Stomach smooth muscle (tissue), 2 donors: ENCODE data around the gene KIRREL3.

Source experiments
- H3K27ac ChIP-seq: one replicate; pipeline ENCODE4 v1.7.0; 2013; ENCODE audit warnings: mild to moderate bottlenecking, low read length, inconsistent platforms
- H3K27me3 ChIP-seq, 2 donors: one replicate each; pipeline ENCODE4 v1.7.0; 2013; ENCODE audit warnings: low read length in 2 of 2; ENCODE audit not compliant: insufficient read depth in 2 of 2, control insufficient read depth in 1 of 2
- H3K36me3 ChIP-seq, 2 donors: one replicate each; pipeline ENCODE4 v1.7.0; 2013; ENCODE audit warnings: low read length in 2 of 2; ENCODE audit not compliant: control insufficient read depth in 2 of 2, insufficient read depth in 2 of 2
- H3K4me1 ChIP-seq: one replicate; pipeline ENCODE4 v1.7.0; 2013; ENCODE audit warnings: low read length; ENCODE audit not compliant: control insufficient read depth, insufficient read depth
- H3K4me3 ChIP-seq, 2 donors: one replicate each; pipeline ENCODE4 v1.7.0; 2013; ENCODE audit warnings: low read length in 2 of 2
- H3K9ac ChIP-seq, 2 donors: one replicate each; pipeline ENCODE4 v1.7.0; 2013; ENCODE audit warnings: low read length in 2 of 2, mild to moderate bottlenecking in 1 of 2
- H3K9me3 ChIP-seq, 2 donors: one replicate each; pipeline ENCODE4 v1.7.0; 2013; ENCODE audit warnings: low read length in 2 of 2; ENCODE audit not compliant: control insufficient read depth in 2 of 2
- donor health status: healthy.
- donor health status: Pancreatic carcinoma.

Gene KIRREL3

DNA sequence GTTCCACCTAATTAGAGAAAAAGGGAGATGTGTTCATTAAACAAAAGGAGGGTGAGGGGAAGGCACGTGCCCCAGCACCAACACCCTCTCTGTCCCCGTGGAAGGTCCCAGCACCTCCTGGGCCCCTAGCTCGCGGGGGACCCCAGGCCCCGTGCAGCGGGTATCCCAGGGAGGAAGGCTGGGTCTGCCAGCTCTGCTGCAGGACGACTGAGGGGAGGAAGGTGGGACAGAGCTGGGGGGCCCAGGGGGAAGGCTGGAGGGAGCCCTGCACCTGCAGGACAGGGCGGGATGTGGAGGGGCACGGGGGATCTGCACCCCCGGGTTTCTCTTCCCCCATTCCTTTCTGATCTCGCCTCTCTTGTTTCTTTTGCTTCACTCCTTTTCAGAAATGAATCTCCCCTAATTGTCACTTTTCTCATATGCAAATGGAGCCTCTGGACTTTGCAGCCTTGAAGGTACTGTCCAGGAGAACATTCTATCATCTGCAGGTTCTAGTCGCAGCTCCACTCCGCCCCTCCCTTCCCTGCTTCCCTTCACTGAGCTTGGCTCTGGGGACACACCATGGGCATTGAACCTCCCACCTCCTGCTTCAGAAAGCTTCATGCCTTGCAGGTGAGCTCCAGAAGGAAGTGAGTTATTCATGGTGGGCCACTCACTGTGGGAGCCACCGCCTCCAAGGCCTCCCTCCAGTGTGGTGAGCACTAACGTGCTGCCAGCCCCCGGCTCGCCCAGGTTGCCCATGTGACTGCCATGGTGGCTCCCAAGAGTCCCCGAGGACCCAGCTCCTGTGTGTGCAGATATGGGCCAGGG lies 534.1 kb downstream of the KIRREL3 start:
- no peaks in the 10 kb centered on the region for H3K9me3 ChIP-seq
- no peak overlapping the region for H3K27ac ChIP-seq
- no peak overlapping the region for H3K4me3 ChIP-seq
- peaks cover 6% of the 10 kb centered on the region for H3K4me1 ChIP-seq
- H3K27me3 ChIP-seq, result peaks cover 0 to 3% of the 10 kb centered on the region in 2 donors
- no peaks in the 10 kb centered on the region for H3K36me3 ChIP-seq
- no peak overlapping the region for H3K9ac ChIP-seq

DNA sequence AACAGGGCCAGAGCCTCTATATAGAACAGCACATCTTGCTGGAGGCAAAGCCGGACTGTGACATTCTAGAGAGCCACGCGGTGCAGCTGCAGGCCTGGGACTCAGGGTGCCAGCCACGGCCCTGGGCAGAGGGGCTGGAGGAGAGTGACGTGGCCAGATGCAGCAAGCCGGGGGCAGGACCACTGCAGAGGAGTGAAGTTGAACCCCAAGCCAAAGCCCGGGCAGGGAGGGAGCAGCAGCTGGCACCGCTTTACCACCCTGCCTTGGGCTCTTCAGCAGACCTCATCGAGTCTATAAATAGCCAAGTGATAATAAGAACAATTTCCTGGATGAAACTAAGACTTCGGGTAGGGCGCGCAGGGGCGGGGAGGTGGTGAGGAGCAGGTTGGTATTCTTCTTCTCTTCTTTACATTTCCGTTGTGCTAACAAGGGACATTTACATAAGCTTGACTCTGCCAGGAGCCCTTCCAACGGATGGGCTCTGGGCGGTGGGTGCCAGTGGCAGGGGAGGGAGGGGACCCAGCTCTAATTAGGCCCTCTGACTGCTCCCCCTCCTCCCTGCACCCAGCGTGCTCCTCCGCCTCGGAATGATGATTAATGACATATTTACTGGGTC lies 534.9 kb downstream of the KIRREL3 start:
- H3K4me3 ChIP-seq, result no peak overlapping the region
- H3K36me3 ChIP-seq, result no peaks in the 10 kb centered on the region
- H3K9ac ChIP-seq, result no peak overlapping the region
- no peak overlapping the region for H3K27ac ChIP-seq
- peaks cover 0 to 7% of the 10 kb centered on the region in 2 donors for H3K27me3 ChIP-seq
- peaks cover 6% of the 10 kb centered on the region for H3K4me1 ChIP-seq
- no peaks in the 10 kb centered on the region for H3K9me3 ChIP-seq

DNA sequence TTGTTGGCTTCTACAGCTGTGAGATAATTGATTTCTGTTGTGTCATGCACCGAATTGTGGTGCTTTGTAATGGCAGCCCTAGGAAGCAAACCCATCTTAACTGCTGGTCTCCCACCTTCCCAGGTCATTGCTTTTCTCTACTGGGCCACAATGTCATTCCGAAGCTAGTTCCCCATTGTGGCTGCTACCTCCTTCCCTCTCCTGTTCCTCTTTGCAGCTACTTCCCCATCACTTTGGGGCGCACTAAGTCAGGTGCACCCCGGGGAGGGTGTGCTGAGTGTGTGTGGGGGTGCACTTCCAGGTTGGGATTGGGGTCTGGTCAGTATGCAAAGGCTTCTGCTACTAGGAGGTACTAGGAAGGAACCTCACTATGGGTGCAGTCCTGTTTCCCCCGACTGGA lies 535.8 kb downstream of the KIRREL3 start:
- Histone ChIP-seq H3K4me1 (peaks cover 6% of the 10 kb centered on the region), H3K9me3 (no peaks in the 10 kb centered on the region), H3K27ac (no peak overlapping the region), H3K27me3 (peaks cover 0 to 11% of the 10 kb centered on the region in 2 donors), H3K36me3 (no peaks in the 10 kb centered on the region), H3K4me3 (no peak overlapping the region), H3K9ac (no peak overlapping the region)

DNA sequence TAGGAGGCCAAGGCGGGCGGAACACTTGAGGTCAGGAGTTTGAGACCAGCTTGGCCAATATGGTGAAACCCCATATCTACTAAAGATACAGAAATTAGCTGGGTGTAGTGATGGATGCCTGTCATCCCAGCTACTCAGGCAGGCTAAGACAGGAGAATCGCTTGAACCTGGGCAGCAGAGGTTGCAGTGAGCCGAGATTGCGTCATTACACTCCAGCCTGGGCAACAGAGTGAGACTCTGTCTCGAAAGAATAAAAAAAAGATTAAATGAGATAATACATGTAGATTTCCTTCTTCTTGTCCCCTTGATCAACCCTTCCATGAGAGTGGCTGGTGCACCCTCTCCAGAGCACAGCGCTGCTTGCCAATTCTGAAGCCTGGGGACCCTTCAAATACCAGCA lies 538.1 kb downstream of the KIRREL3 start:
- Histone ChIP-seq H3K9ac (no peak overlapping the region), H3K27me3 (peaks cover 3 to 16% of the 10 kb centered on the region in 2 donors), H3K9me3 (no peaks in the 10 kb centered on the region), H3K4me1 (peaks cover 4% of the 10 kb centered on the region), H3K4me3 (no peak overlapping the region), H3K27ac (no peak overlapping the region), H3K36me3 (no peaks in the 10 kb centered on the region)

DNA sequence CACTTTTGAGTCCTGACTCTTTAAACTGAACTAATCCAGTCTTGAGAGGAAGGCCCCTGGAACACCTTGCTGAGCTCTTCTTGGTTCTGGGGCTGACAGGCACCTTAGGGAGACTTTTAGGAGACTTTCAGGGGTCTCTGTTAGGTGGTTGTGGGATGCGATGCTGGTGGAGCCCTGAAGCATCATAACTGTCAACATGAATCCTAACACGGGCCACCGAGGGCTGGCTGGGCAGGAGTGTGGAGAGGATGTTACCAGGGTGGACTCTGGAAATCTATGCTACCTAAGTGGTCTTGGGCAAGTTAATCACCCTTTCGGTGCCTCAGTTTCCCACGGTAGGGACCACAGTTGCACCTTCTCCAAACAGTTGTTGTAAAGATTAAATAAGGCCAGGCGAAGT lies 538.6 kb downstream of the KIRREL3 start:
- Histone ChIP-seq H3K4me1 (peaks cover 4% of the 10 kb centered on the region), H3K27ac (no peak overlapping the region), H3K9me3 (no peaks in the 10 kb centered on the region), H3K27me3 (peaks cover 3 to 16% of the 10 kb centered on the region in 2 donors), H3K4me3 (no peak overlapping the region), H3K36me3 (no peaks in the 10 kb centered on the region), H3K9ac (no peak overlapping the region)

DNA sequence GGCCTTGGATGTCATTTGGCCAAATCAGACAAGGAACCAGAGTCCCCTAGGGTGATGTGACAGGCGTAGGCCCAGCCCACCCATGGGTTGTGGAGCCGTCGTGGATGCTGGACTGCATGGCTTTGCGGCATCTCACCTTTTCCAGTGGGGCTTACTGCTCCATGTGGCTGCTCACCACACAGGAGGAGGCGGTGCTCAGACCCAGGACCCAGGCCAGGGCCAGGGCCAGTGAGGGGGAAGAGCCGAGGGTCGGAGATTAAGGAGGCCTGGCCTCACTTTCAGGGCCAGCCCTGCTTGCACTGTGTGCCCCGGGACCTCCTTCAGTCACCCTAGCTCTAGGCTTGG lies 539.5 kb downstream of the KIRREL3 start:
- Histone ChIP-seq H3K27me3 (peaks cover 9 to 16% of the 10 kb centered on the region in 2 donors), H3K36me3 (no peaks in the 10 kb centered on the region), H3K27ac (no peak overlapping the region), H3K9me3 (no peaks in the 10 kb centered on the region), H3K4me1 (peaks cover 4% of the 10 kb centered on the region), H3K9ac (no peak overlapping the region), H3K4me3 (no peak overlapping the region)

DNA sequence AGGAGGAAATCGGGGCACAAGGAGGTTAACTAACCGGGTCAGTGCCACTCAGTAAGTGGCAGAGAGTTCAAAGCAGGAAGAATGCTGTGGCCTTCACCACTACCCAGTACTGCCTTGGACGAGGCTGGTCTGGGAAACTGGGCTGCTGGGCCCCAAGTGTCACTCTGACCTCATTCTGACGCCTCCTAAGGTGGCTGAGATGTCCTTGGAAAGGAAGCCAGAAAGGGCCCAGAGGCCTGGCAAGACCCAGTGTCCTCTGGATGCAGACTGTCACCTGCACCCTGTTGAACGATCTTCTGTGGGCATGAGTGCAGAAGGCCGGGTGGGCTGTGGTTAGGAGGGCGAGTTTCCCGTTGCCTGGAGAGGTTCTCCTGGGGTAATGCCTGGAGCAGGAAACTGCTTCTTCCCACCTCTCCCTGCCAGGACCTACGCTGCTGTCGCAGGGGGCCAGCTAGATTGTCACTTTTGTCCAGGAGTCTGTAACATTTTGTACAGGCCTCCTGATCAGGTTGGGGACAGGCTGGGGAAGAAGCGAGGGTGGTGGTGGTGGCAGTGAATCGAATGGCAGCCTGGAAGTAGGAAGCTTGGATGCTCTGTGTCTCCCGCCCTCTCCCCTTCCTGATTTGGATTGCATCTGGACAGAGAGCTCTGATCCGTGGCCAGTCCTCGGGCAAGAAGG lies 540.0 kb downstream of the KIRREL3 start:
- H3K4me1 ChIP-seq, result peaks cover 3% of the 10 kb centered on the region
- no peak overlapping the region for H3K9ac ChIP-seq

DNA sequence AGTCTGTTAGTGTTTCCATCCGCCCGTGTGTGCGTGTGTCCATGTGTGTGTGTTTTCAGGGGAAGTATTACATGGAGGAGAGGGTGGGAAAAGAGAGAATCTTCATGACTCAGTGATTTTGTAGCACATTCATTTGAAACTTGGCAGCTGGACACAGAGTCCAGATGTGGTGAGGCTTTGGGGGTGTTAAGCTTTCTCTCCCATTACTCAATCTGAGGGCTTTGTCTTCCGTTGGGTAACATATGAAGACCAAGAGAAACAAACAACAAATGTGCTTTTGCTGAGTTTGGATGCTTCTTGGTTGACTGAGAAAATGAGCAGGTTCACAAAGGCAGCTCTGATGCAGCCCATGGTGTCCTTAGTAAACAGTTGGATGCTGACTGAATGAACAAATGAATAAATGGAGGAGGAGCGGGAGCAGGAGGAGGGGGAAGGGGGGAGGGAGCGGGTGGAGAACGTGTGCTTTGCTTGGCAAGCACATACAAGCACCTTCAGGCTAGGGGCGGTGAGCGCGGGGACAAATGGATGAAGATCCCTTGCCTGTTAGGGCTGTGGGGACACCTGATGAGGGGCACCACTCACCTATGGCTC lies 540.8 kb downstream of the KIRREL3 start:
- H3K36me3 ChIP-seq, result no peaks in the 10 kb centered on the region
- no peak overlapping the region for H3K27ac ChIP-seq
- no peaks in the 10 kb centered on the region for H3K4me1 ChIP-seq
- no peak overlapping the region for H3K4me3 ChIP-seq
- H3K9ac ChIP-seq, result no peak overlapping the region
- H3K27me3 ChIP-seq, result peaks cover 9 to 18% of the 10 kb centered on the region in 2 donors
- H3K9me3 ChIP-seq, result no peaks in the 10 kb centered on the region

More for the DNA sequence above, 540.0 kb downstream of the KIRREL3 start:
- H3K4me3 ChIP-seq, result no peak overlapping the region
- no peak overlapping the region for H3K27ac ChIP-seq
- peaks cover 9 to 16% of the 10 kb centered on the region in 2 donors for H3K27me3 ChIP-seq
- H3K36me3 ChIP-seq, result no peaks in the 10 kb centered on the region
- no peaks in the 10 kb centered on the region for H3K9me3 ChIP-seq

DNA sequence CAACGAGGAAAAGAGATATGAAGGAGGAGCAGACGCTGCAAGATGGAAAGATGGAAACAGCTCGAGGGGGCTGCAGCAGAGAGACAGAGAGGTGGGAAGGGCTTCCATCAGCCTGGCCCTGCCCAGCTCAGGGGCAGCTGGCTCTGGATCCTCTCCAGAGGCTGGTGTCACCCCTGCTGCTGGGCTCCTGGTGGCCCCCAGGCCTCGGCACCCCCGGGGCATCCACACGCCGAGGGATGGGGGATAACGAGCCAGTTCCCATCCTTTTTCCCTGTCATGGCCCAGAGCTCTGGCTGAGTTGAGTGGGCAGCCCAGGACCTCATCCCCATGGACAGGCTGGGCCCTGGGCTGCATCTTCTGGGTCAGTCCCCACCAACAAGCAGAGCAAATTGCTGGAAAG lies 542.8 kb downstream of the KIRREL3 start:
- H3K4me3 ChIP-seq, result no peak overlapping the region
- no peak overlapping the region for H3K9ac ChIP-seq
- no peaks in the 10 kb centered on the region for H3K36me3 ChIP-seq

DNA sequence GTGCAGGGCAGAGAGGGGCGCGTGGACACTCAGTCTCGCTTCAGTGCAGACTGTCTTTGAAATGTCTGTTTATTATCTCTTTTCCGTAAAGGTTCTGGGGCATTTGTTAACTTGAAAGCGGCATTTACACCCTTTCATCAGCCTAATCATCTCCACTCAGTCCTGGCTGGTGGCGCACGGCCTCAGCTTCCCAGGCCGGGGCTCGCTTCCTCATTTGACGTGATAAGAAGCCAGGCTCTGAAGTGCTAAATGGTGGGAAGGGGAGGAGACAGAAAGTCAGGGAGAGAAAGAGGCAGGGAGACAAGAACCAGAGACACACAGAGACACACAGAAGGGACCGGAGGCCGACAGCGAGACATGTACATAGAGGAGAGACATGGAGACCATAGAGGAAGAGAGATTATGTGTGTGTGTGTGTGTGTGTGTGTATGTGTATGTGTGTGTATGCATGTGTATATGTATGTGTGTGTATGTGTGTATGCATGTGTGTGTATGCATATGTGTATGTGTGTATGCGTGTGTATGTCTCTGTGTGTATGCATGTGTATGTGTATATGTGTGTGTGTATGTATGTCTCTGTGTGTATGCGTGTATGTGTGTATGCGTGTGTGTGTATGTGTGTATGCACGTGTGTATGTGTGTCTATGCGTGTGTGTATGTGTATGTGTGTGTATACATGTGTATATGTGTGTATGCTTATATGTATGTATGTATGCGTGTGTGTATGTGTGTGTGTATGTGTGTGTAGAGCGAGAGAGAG lies 543.6 kb downstream of the KIRREL3 start:
- no peaks in the 10 kb centered on the region for H3K9me3 ChIP-seq
- H3K4me1 ChIP-seq, result no peaks in the 10 kb centered on the region
- no peak overlapping the region for H3K4me3 ChIP-seq
- no peak overlapping the region for H3K9ac ChIP-seq
- H3K27ac ChIP-seq, result no peak overlapping the region
- H3K36me3 ChIP-seq, result no peaks in the 10 kb centered on the region
- peaks cover 21 to 23% of the 10 kb centered on the region in 2 donors for H3K27me3 ChIP-seq

More for the DNA sequence above, 542.8 kb downstream of the KIRREL3 start:
- Histone ChIP-seq H3K27me3 (peaks cover 22 to 23% of the 10 kb centered on the region in 2 donors), H3K27ac (no peak overlapping the region), H3K4me1 (no peaks in the 10 kb centered on the region), H3K9me3 (no peaks in the 10 kb centered on the region)
